CD8-positive, alpha-beta memory T cell (primary cell): ENCODE data around the gene CDK14. TPM values are rescaled to one million over a fixed set of nuclear protein-coding genes. Genes with fewer than 3 reads are reported as not detected.
"Not testable (repeated sequence)": the region's sequence is repeated elsewhere in the genome, so short reads cannot be mapped to it uniquely, and the experiment has no call there.

Experiments
- CTCF ChIA-PET: fragments of 350-600 bp; sonication (Branson Sonifier 250); formaldehyde crosslinking; loops from one replicate; lab custom pipeline; 2021; ENCODE audit warnings: antibody characterized with exemption; lab: Charles Lee
- POLR2A ChIA-PET: fragments of 350-600 bp; sonication (Branson Sonifier 250); formaldehyde crosslinking; loops from one replicate; lab custom pipeline; 2021; ENCODE audit warnings: antibody characterized with exemption; lab: Charles Lee
- DNase-seq, 5 donors: peaks; one replicate each; pipeline versions ENCODE4 v3.0.0 to v3.0.0-alpha.2; 2020 to 2022; ENCODE audit warnings: mixed read lengths in 1 of 5
- H3K27ac ChIP-seq: one replicate; pipeline ENCODE4 v1.7.0; 2013; ENCODE audit warnings: low read depth, mild to moderate bottlenecking, low read length, moderate library complexity
- H3K27me3 ChIP-seq: 2 replicates; pipeline ENCODE4 v1.7.0; 2013; ENCODE audit warnings: low read length, mild to moderate bottlenecking; ENCODE audit not compliant: insufficient read depth, poor library complexity, severe bottlenecking
- H3K36me3 ChIP-seq: 2 replicates; pipeline ENCODE4 v1.7.0; 2013; ENCODE audit warnings: mild to moderate bottlenecking, low read length, moderate library complexity; ENCODE audit not compliant: insufficient read depth
- H3K4me1 ChIP-seq: 2 replicates; pipeline ENCODE4 v1.7.0; 2013; ENCODE audit warnings: mild to moderate bottlenecking, low read length, moderate library complexity; ENCODE audit not compliant: insufficient read depth
- H3K4me3 ChIP-seq: 2 replicates; pipeline ENCODE4 v1.7.0; 2013; ENCODE audit warnings: mild to moderate bottlenecking, low read length
- H3K9me3 ChIP-seq: 2 replicates; pipeline ENCODE4 v1.7.0; 2013; ENCODE audit warnings: mild to moderate bottlenecking, low read length
- H3K27ac Mint-ChIP-seq, 8 donors: one replicate each; pipeline ENCODE4 v1.8.0; 2020 to 2021; ENCODE audit warnings: mixed read lengths in 8 of 8, mild to moderate bottlenecking in 6 of 8, inconsistent platforms in 3 of 8, moderate library complexity in 3 of 8
- H3K27me3 Mint-ChIP-seq, 2 donors: one replicate each; pipeline ENCODE4 v1.8.0; 2020 to 2021; ENCODE audit warnings: mixed read lengths in 2 of 2, mild to moderate bottlenecking in 1 of 2, moderate library complexity in 1 of 2
- H3K36me3 Mint-ChIP-seq, 3 donors: one replicate each; pipeline ENCODE4 v1.8.0; 2020 to 2021; ENCODE audit warnings: mixed read lengths in 3 of 3, inconsistent platforms in 1 of 3, mild to moderate bottlenecking in 1 of 3
- H3K4me1 Mint-ChIP-seq, 3 donors: one replicate each; pipeline ENCODE4 v1.8.0; 2020 to 2021; ENCODE audit warnings: mixed read lengths in 3 of 3, inconsistent platforms in 1 of 3, mild to moderate bottlenecking in 1 of 3
- H3K4me3 Mint-ChIP-seq, 7 donors: one replicate each; pipeline ENCODE4 v1.8.0; 2020 to 2021; ENCODE audit warnings: mixed read lengths in 7 of 7, mild to moderate bottlenecking in 6 of 7, moderate library complexity in 4 of 7, inconsistent platforms in 2 of 7
- H3K9me3 Mint-ChIP-seq, 5 donors: one replicate each; pipeline ENCODE4 v1.8.0; 2020 to 2022; ENCODE audit warnings: mixed read lengths in 5 of 5, mild to moderate bottlenecking in 3 of 5, moderate library complexity in 2 of 5, inconsistent platforms in 1 of 5
- polyA plus RNA-seq: library from polyadenylated mRNA; unstranded; fragments of 300-500 nt; fragmentation: Illumina TruSeq; gene quantifications from one replicate; pipeline ENCODE4 v1.2.3, GENCODE V29; 2021
- total RNA-seq, 2 experiments: library from RNA; stranded (reverse); gene quantifications; one replicate each; pipeline ENCODE4 v1.2.3, GENCODE V29; 2021

The CDK14 gene
- total and polyA plus RNA-seq, 3 experiments from 2014 or later = 0.05 to 0.20 TPM; not detected in 1

- no peaks in the 10 kb centered on the region for H3K4me1 ChIP-seq
- H3K36me3 ChIP-seq = no peaks in the 10 kb centered on the region
- H3K4me3 Mint-ChIP-seq = no peak overlapping the region
- POLR2A ChIA-PET = no interaction called here
- no peaks in the 10 kb centered on the region for H3K27me3 Mint-ChIP-seq
- H3K4me1 Mint-ChIP-seq = no peaks in the 10 kb centered on the region
- no peak overlapping the region for H3K27ac ChIP-seq
- CTCF ChIA-PET = no interaction called here
- no peaks in the 10 kb centered on the region for H3K27me3 ChIP-seq
- no peaks in the 10 kb centered on the region for H3K36me3 Mint-ChIP-seq
- no peak for DNase-seq
- H3K9me3 ChIP-seq = no peaks in the 10 kb centered on the region
- H3K4me3 ChIP-seq = no peak overlapping the region
- peaks cover 0 to 2% (median 0%) of the 10 kb centered on the region in 5 donors for H3K9me3 Mint-ChIP-seq
- H3K27ac Mint-ChIP-seq = no peak overlapping the region
Measured at GRCh38 chr7:91165846-91166230, 569.7 kb downstream of the CDK14 start.

GRCh38 chr7:91168871-91169829, 573.0 kb downstream of the CDK14 start:
- Histone ChIP-seq H3K27ac (no peak overlapping the region), H3K36me3 (no peaks in the 10 kb centered on the region), H3K4me1 (no peaks in the 10 kb centered on the region), H3K4me3 (no peak overlapping the region), H3K9me3 (no peaks in the 10 kb centered on the region), H3K27me3 (no peaks in the 10 kb centered on the region)
- H3K27ac Mint-ChIP-seq = no peak overlapping the region
- no peaks in the 10 kb centered on the region for H3K27me3 Mint-ChIP-seq
- H3K36me3 Mint-ChIP-seq = no peaks in the 10 kb centered on the region
- ChIA-PET CTCF (no interaction called here), POLR2A (no interaction called here)
- no peak for DNase-seq
- H3K4me3 Mint-ChIP-seq = no peak overlapping the region
- peaks cover 0 to 2% (median 0%) of the 10 kb centered on the region in 5 donors for H3K9me3 Mint-ChIP-seq
- no peaks in the 10 kb centered on the region for H3K4me1 Mint-ChIP-seq

- H3K27ac Mint-ChIP-seq = no peak overlapping the region
- H3K4me3 ChIP-seq = no peak overlapping the region
- POLR2A ChIA-PET = no interaction called here
- no peaks in the 10 kb centered on the region for H3K27me3 ChIP-seq
- DNase-seq = no peak
- peaks cover 0 to 2% (median 0%) of the 10 kb centered on the region in 5 donors for H3K9me3 Mint-ChIP-seq
- H3K27me3 Mint-ChIP-seq = no peaks in the 10 kb centered on the region
- CTCF ChIA-PET = no interaction called here
- H3K9me3 ChIP-seq = no peaks in the 10 kb centered on the region
- no peaks in the 10 kb centered on the region for H3K4me1 Mint-ChIP-seq
- H3K27ac ChIP-seq = no peak overlapping the region
- no peaks in the 10 kb centered on the region for H3K36me3 Mint-ChIP-seq
- no peaks in the 10 kb centered on the region for H3K4me1 ChIP-seq
- H3K36me3 ChIP-seq = no peaks in the 10 kb centered on the region
- H3K4me3 Mint-ChIP-seq = no peak overlapping the region
Measured at GRCh38 chr7:91169830-91170191, 573.7 kb downstream of the CDK14 start.

- H3K27me3 ChIP-seq, DNase-seq, H3K9me3 Mint-ChIP-seq, H3K36me3 Mint-ChIP-seq, H3K4me3 ChIP-seq, H3K4me1 ChIP-seq, CTCF ChIA-PET, H3K36me3 ChIP-seq, H3K27ac ChIP-seq, H3K4me3 Mint-ChIP-seq, H3K27ac Mint-ChIP-seq, H3K9me3 ChIP-seq, H3K27me3 Mint-ChIP-seq, POLR2A ChIA-PET, H3K4me1 Mint-ChIP-seq: not testable (repeated sequence)
Measured at GRCh38 chr7:91173265-91173664, 577.1 kb downstream of the CDK14 start.

GRCh38 chr7:91180746-91181145, 584.6 kb downstream of the CDK14 start:
- H3K27ac Mint-ChIP-seq = no peak overlapping the region
- H3K4me1 Mint-ChIP-seq = no peaks in the 10 kb centered on the region
- H3K36me3 Mint-ChIP-seq = no peaks in the 10 kb centered on the region
- H3K27me3 Mint-ChIP-seq = peaks cover 0 to 1% of the 10 kb centered on the region in 2 donors
- Histone ChIP-seq H3K36me3 (no peaks in the 10 kb centered on the region), H3K9me3 (no peaks in the 10 kb centered on the region), H3K27ac (no peak overlapping the region), H3K4me1 (no peaks in the 10 kb centered on the region), H3K27me3 (no peaks in the 10 kb centered on the region), H3K4me3 (no peak overlapping the region)
- peaks cover 0 to 7% (median 0%) of the 10 kb centered on the region in 5 donors for H3K9me3 Mint-ChIP-seq
- DNase-seq = no peak
- CTCF ChIA-PET = no interaction called here
- POLR2A ChIA-PET = no interaction called here
- H3K4me3 Mint-ChIP-seq = no peak overlapping the region

- CTCF ChIA-PET = no interaction called here
- no peaks in the 10 kb centered on the region for H3K4me1 Mint-ChIP-seq
Measured at GRCh38 chr7:91181949-91182348, 585.8 kb downstream of the CDK14 start.

GRCh38 chr7:91182819-91183764, 587.0 kb downstream of the CDK14 start:
- no peaks in the 10 kb centered on the region for H3K36me3 Mint-ChIP-seq
- H3K27me3 Mint-ChIP-seq = peaks cover 0 to 1% of the 10 kb centered on the region in 2 donors
- no peak overlapping the region for H3K4me3 Mint-ChIP-seq
- no peak overlapping the region for H3K27ac Mint-ChIP-seq
- Histone ChIP-seq H3K27me3 (no peaks in the 10 kb centered on the region), H3K36me3 (no peaks in the 10 kb centered on the region), H3K4me1 (no peaks in the 10 kb centered on the region), H3K27ac (no peak overlapping the region), H3K4me3 (no peak overlapping the region), H3K9me3 (no peaks in the 10 kb centered on the region)
- no peaks in the 10 kb centered on the region for H3K4me1 Mint-ChIP-seq
- POLR2A ChIA-PET = no interaction called here
- H3K9me3 Mint-ChIP-seq = peaks cover 0 to 7% (median 2%) of the 10 kb centered on the region in 5 donors
- CTCF ChIA-PET = no interaction called here
- no peak for DNase-seq

More at GRCh38 chr7:91181949-91182348, 585.8 kb downstream of the CDK14 start:
- POLR2A ChIA-PET = no interaction called here
- no peak overlapping the region for H3K4me3 ChIP-seq
- H3K4me1 ChIP-seq = no peaks in the 10 kb centered on the region
- H3K4me3 Mint-ChIP-seq = no peak overlapping the region
- H3K9me3 Mint-ChIP-seq = peaks cover 0 to 7% (median 2%) of the 10 kb centered on the region in 5 donors
- H3K36me3 ChIP-seq = no peaks in the 10 kb centered on the region
- no peak for DNase-seq
- peaks cover 0 to 1% of the 10 kb centered on the region in 2 donors for H3K27me3 Mint-ChIP-seq
- H3K27ac ChIP-seq = no peak overlapping the region
- H3K36me3 Mint-ChIP-seq = no peaks in the 10 kb centered on the region
- no peaks in the 10 kb centered on the region for H3K27me3 ChIP-seq
- H3K9me3 ChIP-seq = no peaks in the 10 kb centered on the region
- H3K27ac Mint-ChIP-seq = no peak overlapping the region

- Histone ChIP-seq H3K27ac (no peak overlapping the region), H3K27me3 (no peaks in the 10 kb centered on the region), H3K4me3 (no peak overlapping the region), H3K9me3 (no peaks in the 10 kb centered on the region), H3K36me3 (no peaks in the 10 kb centered on the region), H3K4me1 (no peaks in the 10 kb centered on the region)
- Mint-ChIP-seq H3K4me3 (no peak overlapping the region), H3K9me3 (peaks cover 0 to 6% (median 5%) of the 10 kb centered on the region in 5 donors), H3K36me3 (no peaks in the 10 kb centered on the region), H3K4me1 (no peaks in the 10 kb centered on the region), H3K27ac (no peak overlapping the region), H3K27me3 (peaks cover 0 to under 1% of the 10 kb centered on the region in 2 donors)
- POLR2A ChIA-PET = no interaction called here
- DNase-seq = no peak
- CTCF ChIA-PET = no interaction called here
Measured at GRCh38 chr7:91185771-91186170, 589.6 kb downstream of the CDK14 start.
